Measurements from ENCODE around the gene NEU2. TPM values are rescaled to one million over a fixed set of nuclear protein-coding genes. Genes with fewer than 3 reads are reported as not detected.
"Not testable (repeated sequence)": the region's sequence is repeated elsewhere in the genome, so short reads cannot be mapped to it uniquely, and the experiment has no call there.

The NEU2 gene
- total RNA-seq, 1 donor = not detected

DNA sequence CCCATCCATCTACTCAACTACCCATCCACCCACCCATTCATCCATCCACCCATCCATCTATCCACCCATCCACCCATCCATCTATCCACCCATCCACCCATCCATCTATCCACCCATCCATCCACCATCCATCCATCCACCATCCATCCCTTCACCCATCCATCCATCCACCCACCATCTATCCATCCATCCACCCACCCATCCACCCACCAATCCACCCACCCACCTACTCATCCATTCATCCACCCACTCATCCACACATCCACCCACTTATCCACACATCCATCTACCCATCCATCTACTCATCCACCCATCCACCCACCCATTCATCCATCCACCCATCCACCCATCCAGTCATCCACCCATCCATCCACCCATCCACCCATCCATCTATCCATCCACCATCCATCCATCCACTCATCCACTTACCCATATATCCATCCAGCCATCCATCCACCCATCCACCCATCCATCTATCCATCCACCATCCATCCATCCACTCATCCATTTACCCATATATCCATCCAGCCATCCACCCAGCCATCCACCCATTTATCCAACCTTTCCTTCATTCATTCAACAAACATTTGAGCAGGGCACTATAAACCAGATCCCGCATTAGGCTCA is 17.3 kb upstream of the NEU2 start:
- no peak overlapping the region for H3K4me3 ChIP-seq (ENCODE audit: low read depth, low read length)
- no peak for DNase-seq (ENCODE audit: low read depth)
- TF ChIP-seq, protein P1, sequence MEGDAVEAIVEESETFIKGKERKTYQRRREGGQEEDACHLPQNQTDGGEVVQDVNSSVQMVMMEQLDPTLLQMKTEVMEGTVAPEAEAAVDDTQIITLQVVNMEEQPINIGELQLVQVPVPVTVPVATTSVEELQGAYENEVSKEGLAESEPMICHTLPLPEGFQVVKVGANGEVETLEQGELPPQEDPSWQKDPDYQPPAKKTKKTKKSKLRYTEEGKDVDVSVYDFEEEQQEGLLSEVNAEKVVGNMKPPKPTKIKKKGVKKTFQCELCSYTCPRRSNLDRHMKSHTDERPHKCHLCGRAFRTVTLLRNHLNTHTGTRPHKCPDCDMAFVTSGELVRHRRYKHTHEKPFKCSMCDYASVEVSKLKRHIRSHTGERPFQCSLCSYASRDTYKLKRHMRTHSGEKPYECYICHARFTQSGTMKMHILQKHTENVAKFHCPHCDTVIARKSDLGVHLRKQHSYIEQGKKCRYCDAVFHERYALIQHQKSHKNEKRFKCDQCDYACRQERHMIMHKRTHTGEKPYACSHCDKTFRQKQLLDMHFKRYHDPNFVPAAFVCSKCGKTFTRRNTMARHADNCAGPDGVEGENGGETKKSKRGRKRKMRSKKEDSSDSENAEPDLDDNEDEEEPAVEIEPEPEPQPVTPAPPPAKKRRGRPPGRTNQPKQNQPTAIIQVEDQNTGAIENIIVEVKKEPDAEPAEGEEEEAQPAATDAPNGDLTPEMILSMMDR (IDR thresholded peaks at IDR 0.05; ENCODE audit: insufficient read depth, low read length) = no peak

DNA sequence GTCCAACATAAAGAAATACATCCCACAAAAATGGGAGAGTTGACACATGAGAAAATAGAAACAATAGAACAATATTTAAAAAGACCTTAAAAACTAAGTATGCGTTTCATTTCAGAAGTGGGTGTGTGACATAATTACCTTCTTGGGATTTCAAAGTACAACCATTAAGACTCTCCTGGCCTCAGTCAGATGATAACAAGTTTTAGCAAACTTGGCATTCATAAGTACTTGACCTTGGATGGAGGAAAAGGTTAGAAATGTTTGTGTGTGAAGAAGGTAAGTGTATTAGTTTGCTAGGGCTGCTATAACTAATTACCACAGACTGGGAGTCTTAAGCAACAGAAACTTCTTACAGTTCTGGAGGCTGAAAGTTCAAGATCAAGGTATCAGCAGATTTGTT is 14.5 kb upstream of the NEU2 start:
- TF ChIP-seq, protein P1 (IDR thresholded peaks at IDR 0.05; ENCODE audit: insufficient read depth, low read length) = no peak
- no peak for DNase-seq (ENCODE audit: low read depth)
- H3K4me3 ChIP-seq (ENCODE audit: low read depth, low read length) = no peak overlapping the region

DNA sequence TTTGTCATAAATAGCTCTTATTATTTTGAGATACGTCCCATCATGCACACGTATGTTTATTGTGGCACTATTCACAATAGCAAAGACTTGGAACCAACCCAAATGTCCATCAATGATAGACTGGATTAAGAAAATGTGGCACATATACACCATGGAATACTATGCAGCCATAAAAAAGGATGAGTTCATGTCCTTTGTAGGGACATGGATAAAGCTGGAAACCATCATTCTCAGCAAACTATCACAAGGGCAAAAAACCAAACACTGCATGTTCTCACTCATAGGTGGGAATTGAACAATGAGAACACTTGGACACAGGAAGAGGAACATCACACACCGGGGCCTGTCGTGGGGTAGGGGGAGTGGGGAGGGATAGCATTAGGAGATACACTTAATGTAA is 12.9 kb upstream of the NEU2 start:
- H3K4me3 ChIP-seq (ENCODE audit: low read depth, low read length) = not testable (repeated sequence)

DNA sequence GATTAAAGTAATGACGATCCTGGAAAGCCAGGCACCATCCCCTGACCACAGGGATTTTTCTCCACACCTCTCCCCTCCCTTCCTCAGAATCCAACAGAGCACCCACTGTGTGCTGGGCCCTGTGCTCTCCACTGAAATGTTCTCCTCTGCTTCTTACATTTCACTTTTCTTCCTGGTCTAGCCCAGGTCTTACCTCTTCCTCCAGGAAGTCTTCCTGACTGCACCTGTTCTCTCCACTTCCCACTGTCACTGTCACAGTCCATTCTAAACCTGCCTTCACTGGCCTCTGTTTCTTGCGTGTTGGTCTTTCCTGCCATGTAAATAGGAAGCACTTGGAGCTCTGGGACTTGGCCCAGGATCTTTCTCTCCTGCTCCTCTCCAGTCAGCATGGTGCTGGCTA is 12.0 kb upstream of the NEU2 start:
- no peak for DNase-seq (ENCODE audit: low read depth)
- TF ChIP-seq, protein P1 (IDR thresholded peaks at IDR 0.05; ENCODE audit: insufficient read depth, low read length) = no peak
- H3K4me3 ChIP-seq (ENCODE audit: low read depth, low read length) = no peak overlapping the region

More for the DNA sequence above, 12.9 kb upstream of the NEU2 start:
- not testable (repeated sequence) for DNase-seq (ENCODE audit: low read depth)

DNA sequence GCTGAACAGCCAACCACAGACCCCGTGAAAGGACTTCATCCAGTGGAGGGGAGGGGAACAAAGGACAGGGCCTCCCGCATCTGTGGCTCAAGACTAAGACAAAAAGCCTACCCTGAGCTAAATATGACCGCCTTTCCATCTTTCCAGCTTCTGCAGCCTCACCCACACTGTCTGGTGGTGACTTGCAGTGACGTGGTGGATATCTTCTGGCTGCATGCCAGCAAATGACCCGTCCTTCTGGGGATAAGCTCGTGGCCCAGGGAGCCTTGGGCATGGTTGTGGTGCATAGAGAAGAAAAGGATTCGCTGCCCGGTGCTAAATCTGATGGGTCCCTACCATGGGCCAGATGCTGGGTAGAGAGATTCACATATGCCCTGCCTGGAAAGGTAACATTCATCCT is 10.7 kb upstream of the NEU2 start:
- peak; percentile 32 for DNase-seq (ENCODE audit: low read depth)
- no peak overlapping the region for H3K4me3 ChIP-seq (ENCODE audit: low read depth, low read length)
- TF ChIP-seq, protein P1 (IDR thresholded peaks at IDR 0.05; ENCODE audit: insufficient read depth, low read length) = no peak

DNA sequence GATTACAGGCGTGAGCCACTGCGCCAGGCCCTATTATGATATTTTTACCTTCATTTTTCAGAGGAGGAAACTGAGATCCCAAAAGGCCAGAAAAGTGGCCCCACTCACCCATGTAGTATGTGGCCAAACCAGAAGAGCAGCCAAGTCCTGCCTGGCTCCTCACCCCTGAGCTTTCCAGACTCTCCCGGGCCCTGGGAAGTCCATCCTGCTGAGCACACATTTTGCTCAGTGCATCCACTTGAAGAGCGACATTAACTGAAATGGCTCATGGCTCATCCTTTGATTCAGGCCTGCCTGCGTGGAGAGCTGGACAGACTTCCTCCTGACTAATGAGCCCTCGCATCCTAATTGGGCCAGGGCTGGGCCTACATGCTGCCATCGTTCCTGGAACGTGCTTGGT is 9.9 kb upstream of the NEU2 start:
- TF ChIP-seq, protein P1 (IDR thresholded peaks at IDR 0.05; ENCODE audit: insufficient read depth, low read length) = no peak
- DNase-seq (ENCODE audit: low read depth) = no peak
- H3K4me3 ChIP-seq (ENCODE audit: low read depth, low read length) = no peak overlapping the region

DNA sequence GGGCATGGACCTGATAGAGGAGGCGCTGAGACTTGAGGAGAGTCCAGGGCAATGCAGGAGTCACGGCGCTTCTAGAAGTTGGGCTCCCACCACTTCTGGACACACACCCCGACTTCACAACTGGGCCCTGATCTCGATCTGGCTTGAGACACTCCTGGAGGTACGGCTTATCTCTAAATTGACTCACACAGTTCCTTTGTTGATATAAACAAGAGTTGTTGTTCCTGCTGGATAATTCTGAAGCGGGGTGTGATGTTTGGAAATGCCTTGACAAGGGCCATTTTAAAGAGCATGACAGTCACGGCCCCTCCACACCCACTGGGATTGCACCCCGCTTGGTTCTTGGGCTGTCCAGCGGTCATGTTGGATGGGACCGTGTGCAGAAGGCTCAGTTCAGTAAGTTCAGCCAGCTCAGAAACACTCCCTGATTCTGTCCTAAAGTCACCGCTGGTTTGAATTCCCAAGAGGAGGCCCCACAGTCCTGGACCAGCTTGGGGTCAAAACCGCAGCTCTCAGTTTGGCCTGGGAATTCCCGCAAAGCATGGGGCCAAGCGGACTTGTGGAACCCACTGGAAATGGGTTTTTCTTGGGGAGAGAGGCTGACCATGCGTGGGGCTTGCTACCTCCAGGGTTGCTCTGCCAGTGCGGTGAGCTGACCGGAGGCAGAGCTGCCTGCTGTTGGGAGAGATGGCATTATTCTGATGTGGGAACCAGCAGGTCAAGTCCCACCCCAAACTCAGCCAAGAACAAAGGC is 9.3 kb upstream of the NEU2 start:
- no peak overlapping the region for H3K4me3 ChIP-seq (ENCODE audit: low read depth, low read length)
- TF ChIP-seq, protein P1 (IDR thresholded peaks at IDR 0.05; ENCODE audit: insufficient read depth, low read length) = no peak
- DNase-seq (ENCODE audit: low read depth) = no peak
